HG02610 (cell line): ENCODE results near the gene NPSR1.
A peak's percentile ranks its signal among the peaks of the same experiment; 100 is the strongest.
"Not testable (repeated sequence)": the region's sequence is repeated elsewhere in the genome, so short reads cannot be mapped to it uniquely, and the experiment has no call there.

Experiments used
- ATAC-seq: cut with Tn5 transposase; IDR thresholded peaks from one replicate; pipeline ENCODE4 v1.9.1; 2021; ENCODE audit warnings: mild to moderate bottlenecking, moderate library complexity; ENCODE audit not compliant: unreplicated experiment

NPSR1 gene

DNA sequence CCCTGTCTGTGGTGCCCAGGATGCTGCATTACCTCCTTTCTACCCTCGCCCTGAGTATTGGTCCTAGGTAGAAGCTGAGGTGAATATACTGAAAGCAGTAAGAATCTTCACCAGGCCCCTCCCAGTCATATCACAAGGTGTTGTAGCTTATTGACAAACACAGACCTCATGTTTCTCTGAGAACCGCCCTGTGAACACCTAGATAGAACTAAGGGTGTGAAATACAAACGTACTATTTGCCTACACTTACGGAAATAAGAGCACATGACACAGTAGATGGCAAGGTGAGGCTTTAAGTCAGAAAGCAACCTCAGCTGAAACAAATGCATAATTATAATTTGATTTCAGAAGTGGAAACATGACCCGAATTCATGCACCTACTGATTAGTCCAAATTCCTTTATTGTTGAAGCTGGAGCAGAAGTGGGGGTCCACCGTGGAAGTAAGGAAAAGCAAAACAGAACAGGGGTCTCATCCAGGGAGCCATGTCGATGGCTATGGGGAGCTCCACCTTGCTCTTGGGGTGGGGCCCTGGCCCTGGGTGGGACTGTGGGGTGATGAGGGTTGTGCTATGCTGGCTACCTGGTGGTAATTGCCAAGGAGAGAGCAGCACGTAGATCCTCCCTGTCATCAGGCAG lies at the start of gene NPSR1:
Gene NPSR1 (plus strand): TSS at position 587 of the 637 bp plus-strand sequence. CDS start 195 bp downstream, outside the sequence.
- ATAC-seq: no peak

GRCh38 chr7:34612661-34613060 lies 45.4 kb upstream of the NPSR1 start:
- no peak for ATAC-seq

- ATAC-seq: no peak
Measured at GRCh38 chr7:34620425-34620824, 37.6 kb upstream of the NPSR1 start.

- ATAC-seq: no peak
Measured at GRCh38 chr7:34622182-34622581, 35.8 kb upstream of the NPSR1 start.

GRCh38 chr7:34622771-34623250 lies 35.2 kb upstream of the NPSR1 start:
- ATAC-seq: no peak

DNA sequence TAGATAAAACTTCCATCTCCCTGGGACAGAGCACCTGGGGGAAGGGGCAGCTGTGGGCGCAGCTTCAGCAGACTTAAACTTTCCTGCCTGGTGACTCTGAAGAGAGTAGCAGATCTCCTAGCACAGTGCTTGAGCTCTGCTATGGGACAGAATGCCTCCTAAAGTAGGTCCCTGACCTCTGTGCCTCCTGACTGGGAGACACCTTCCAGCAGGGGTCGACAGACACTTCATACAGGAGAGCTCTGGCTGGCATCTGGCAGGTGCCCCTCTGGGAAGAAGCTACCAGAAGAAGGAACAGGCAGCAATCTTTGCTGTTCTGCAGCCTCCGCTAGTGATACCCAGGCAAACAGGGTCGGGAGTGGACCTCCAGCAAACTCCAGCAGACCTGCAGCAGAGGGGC lies 29.4 kb upstream of the NPSR1 start:
- not testable (repeated sequence) for ATAC-seq

GRCh38 chr7:34652809-34653208 lies 5.2 kb upstream of the NPSR1 start:
- no peak for ATAC-seq

- no peak for ATAC-seq
Measured at GRCh38 chr7:34653787-34654186, 4.2 kb upstream of the NPSR1 start.

DNA sequence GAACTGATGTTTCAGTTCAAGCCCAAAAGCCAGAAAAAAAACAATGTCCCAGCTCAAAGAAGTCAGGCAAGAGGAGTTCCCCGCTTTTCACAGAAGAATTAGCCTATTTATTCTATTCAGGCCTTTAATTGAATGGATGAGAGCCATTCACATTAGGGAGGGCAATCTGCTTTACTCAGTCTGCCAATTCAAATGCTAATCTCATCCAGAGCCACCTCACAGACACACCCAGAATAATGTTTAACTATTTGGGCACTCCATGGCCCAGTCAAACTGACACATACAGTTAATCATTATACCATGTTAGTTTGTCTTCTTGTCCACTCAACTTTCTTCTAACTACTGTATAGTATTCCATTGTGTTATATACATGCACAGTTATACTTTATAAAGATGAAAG lies 2.6 kb upstream of the NPSR1 start:
- no peak for ATAC-seq

DNA sequence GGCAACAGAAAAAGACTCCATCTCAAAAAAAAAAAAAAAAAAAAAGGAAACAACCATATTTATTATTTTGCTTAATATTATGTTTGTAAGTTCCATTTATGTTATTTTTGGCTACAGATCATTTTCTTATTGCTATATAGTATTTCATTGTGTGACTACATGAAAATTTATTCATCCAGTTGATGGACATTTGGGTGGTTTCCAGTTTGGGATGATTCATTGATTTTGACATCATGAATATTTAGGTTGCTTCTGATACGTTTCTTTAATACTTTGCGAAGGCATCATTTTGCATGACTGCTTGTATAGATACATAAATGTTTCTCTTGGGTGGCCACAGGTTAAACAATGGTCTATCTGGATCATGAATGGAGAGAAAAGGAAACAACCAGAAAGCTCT lies 2.0 kb upstream of the NPSR1 start:
- ATAC-seq: no peak

DNA sequence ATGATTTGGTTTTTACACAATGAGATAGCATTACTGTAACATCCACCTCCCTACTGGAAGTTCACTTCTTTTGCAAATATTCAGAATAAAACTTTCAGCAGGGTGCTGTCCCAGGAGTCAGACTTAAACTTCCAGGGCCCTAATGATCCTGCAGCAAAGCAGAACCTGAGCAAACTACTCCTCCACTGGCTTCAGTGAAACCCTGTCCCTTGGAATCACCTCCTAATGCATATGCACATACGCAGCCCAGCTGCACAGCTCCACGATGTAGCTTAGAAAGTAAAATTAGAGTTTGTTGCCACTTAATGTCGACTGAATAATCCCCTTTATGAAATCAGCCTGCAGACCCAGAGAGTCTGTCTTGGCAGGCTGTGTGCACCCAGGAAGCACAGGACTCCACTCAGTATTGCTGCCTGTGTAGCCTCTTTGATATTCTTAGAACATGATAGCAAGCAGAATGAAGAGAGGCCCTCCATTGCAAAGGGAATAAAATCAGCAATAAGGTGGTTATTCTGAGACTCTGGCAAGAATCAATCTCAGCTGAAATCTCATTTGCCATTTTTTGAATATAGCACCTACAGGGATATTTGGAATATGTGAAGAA lies 1.6 kb downstream of the NPSR1 start:
- no peak for ATAC-seq

- no peak for ATAC-seq
Measured at GRCh38 chr7:34662058-34662708, 4.2 kb downstream of the NPSR1 start.

- no peak for ATAC-seq
Measured at GRCh38 chr7:34664755-34665154, 6.7 kb downstream of the NPSR1 start.

GRCh38 chr7:34672430-34672829 lies 14.4 kb downstream of the NPSR1 start:
- ATAC-seq: no peak

DNA sequence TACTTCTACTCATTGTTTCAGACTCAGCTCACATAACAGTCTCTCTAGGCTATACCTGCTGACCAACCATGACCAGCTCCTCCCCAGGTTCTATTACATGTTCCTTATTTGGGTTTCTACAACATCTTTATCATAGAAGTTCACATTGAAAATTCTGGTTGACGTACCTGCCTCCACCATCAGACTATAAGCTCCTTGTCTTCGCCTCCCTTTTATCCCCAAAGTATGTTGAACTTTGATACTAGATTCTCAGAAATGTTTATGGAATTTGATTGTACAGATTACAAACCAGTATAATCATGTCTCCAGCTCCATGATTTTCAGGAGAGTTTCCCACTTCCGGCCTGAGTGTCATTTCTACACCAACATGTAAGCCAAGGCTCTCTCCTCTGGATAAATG lies 15.0 kb downstream of the NPSR1 start:
- no peak for ATAC-seq

- ATAC-seq: peak; percentile 63
Measured at GRCh38 chr7:34675749-34676374, 17.8 kb downstream of the NPSR1 start.

GRCh38 chr7:34677491-34677890 lies 19.5 kb downstream of the NPSR1 start:
- no peak for ATAC-seq

GRCh38 chr7:34687529-34687928 lies 29.5 kb downstream of the NPSR1 start:
- ATAC-seq: no peak

DNA sequence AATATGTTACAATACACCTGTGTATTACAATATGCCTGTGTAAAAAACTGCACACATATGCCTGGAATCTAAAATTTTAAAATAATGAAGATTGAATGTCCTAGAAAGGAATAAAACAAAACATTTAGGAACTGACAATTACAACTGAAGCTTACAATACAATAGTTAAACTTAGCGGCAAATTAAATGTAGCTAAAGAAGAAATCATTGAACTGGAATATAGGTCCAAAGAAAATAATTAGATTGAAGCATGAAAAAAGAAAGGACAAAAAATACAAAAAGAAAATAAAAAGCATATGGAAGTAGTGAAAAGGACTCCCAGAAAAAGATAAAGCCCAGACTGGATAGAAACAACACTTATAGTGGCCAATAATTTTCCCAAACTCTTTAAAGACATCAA lies 38.4 kb downstream of the NPSR1 start:
- ATAC-seq: no peak

GRCh38 chr7:34709771-34710170 lies 51.8 kb downstream of the NPSR1 start:
- ATAC-seq: no peak

DNA sequence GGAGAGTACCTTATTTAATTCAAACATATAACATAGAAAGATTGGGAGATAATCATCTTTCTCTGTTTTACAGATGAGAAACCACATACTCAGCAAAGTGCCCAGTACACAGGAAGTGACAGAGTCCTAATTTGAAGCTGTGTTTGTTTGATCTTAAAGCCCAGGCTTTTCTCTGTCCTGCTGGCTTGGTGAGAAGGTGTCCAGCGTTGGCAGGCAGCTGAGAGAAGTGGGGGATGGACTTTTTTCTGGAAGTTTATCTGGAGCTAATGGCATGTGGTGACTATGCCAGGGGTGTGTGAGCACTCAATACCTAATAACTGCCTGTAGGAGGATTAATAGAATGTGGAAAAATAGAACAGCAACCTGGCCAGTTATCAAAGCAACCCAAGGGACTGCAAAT lies 60.8 kb downstream of the NPSR1 start:
- no peak for ATAC-seq

DNA sequence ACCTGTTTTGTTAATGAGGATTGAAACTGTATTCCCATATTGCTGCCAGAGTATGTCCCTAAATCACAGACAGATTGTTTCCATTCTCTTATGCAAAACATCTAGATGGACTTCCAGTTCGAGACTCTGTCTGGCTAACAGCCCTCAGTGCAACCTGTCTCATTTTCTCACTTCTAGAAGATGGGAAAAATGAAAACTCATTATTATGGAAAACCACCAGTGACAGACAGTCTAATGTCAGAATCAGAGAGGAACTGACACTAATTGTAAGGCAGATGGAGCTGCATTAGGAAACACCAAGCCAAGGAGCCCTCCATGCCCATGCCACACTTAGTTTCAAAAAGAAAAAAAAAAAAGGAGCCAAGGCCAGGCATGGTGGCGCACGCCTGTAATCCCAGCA lies 61.6 kb downstream of the NPSR1 start:
- ATAC-seq: no peak
